HepG2 (cell line): Measurements from ENCODE around the gene C11orf91. TPM values are rescaled to one million over a fixed set of nuclear protein-coding genes. Genes with fewer than 3 reads are reported as not detected.

Experiments
- ATAC-seq: fragments of 200-7000 bp; cut with Tn5 transposase; 3 replicates; pipeline ENCODE4 v1.9.1; 2020; ENCODE audit warnings: mild to moderate bottlenecking, moderate library complexity
- BruUV-seq: library from RNA; stranded (reverse); fragments of 400-500 nt; replicated peaks from 2 replicates; lab custom pipeline; 2021; lab: Mats Ljungman, UMichigan
- CTCF ChIA-PET: fragments of 300-600 bp; formaldehyde crosslinking; extraction: SDS; loops from one replicate; lab custom pipeline; 2021; ENCODE audit warnings: low total read pairs, inconsistent platforms, low intra/inter-chr PET ratio; lab: Yijun Ruan, JAX
- POLR2A ChIA-PET: fragments of 350-600 bp; sonication (Branson Sonifier 250); formaldehyde crosslinking; loops from one replicate; lab custom pipeline; 2020; ENCODE audit warnings: antibody characterized with exemption, inconsistent platforms; lab: Yijun Ruan, JAX
- DNase-seq: peaks from one replicate; pipeline ENCODE4 v3.0.0-alpha.2; 2015; ENCODE audit warnings: low spot score
- FAIRE-seq: peaks from 3 replicates; lab custom pipeline; 2011; peaks lifted over from hg19 to GRCh38; lab: Jason Lieb, UNC
- H2AFZ ChIP-seq: one replicate; pipeline ENCODE4 v1.6.1; 2011; ENCODE audit warnings: low read length, inconsistent platforms
- H3K27ac ChIP-seq: fragments of 300-600 bp; 3 replicates; pipeline ENCODE4 v1.8.0; 2011; ENCODE audit warnings: mixed run types, mild to moderate bottlenecking, mixed read lengths, low read length, inconsistent platforms; ENCODE audit not compliant: insufficient read depth; ENCODE audit errors: extremely low read length
- H3K27me3 ChIP-seq, 2 experiments: fragments of 200-600 bp in 1 of 2; 2 replicates in 1 of 2; 3 replicates in 1 of 2; pipeline versions ENCODE4 v1.6.0 to v1.8.0; 2011; ENCODE audit warnings: low read length in 2 of 2, mild to moderate bottlenecking in 2 of 2, moderate library complexity in 2 of 2, inconsistent platforms in 1 of 2; ENCODE audit not compliant: insufficient read depth in 2 of 2, control insufficient read depth in 1 of 2
- H3K36me3 ChIP-seq, 2 experiments: fragments of 200-600 bp in 1 of 2; replicated peaks in 1 of 2; 2 replicates in 1 of 2; 3 replicates in 1 of 2; pipeline versions ENCODE4 v1.5.1 to v1.8.0; 2011; ENCODE audit warnings: low read length in 2 of 2, inconsistent platforms in 1 of 2; ENCODE audit not compliant: insufficient read depth in 2 of 2, control insufficient read depth in 1 of 2
- H3K4me1 ChIP-seq: 2 replicates; pipeline ENCODE4 v1.5.1; 2012; ENCODE audit warnings: low read length, inconsistent platforms; ENCODE audit not compliant: insufficient read depth
- H3K4me2 ChIP-seq: 2 replicates; pipeline ENCODE4 v1.6.0; 2011; ENCODE audit warnings: low read depth, low read length, inconsistent platforms
- H3K4me3 ChIP-seq, 3 experiments: fragments of 200-600 bp in 1 of 3; sonication (generic), shearing (Covaris generic) in 1 of 3; replicated peaks in 1 of 3; 2 replicates each; pipeline ENCODE4 v1.5.1; 2011 to 2016; ENCODE audit warnings: low read length in 3 of 3, inconsistent platforms in 2 of 3, low read depth in 2 of 3, mild to moderate bottlenecking in 2 of 3, control low read depth in 1 of 3, mixed read lengths in 1 of 3; ENCODE audit not compliant: insufficient read depth in 1 of 3
- H3K79me2 ChIP-seq: one replicate; pipeline ENCODE4 v1.6.1; 2011; ENCODE audit warnings: low read length, inconsistent platforms; ENCODE audit not compliant: insufficient read depth
- H3K9ac ChIP-seq: 2 replicates; pipeline ENCODE4 v1.6.0; 2011; ENCODE audit warnings: mild to moderate bottlenecking, low read depth, low read length, inconsistent platforms; ENCODE audit not compliant: insufficient read depth
- H3K9me3 ChIP-seq: 2 replicates; pipeline ENCODE4 v1.5.1; 2012; ENCODE audit warnings: mild to moderate bottlenecking, low read length
- H4K20me1 ChIP-seq: 2 replicates; pipeline ENCODE4 v1.6.0; 2011; ENCODE audit warnings: inconsistent platforms, mild to moderate bottlenecking, low read length, moderate library complexity; ENCODE audit not compliant: insufficient read depth
- FOXO1 ChIP-seq: sonication (generic); formaldehyde crosslinking; IDR thresholded peaks from 2 replicates; pipeline ENCODE4 v1.4.0; 2020; ENCODE audit warnings: missing genetic modification reagents
- HMG20A ChIP-seq: IDR thresholded peaks from 2 replicates; pipeline ENCODE4 v1.6.1; 2016; ENCODE audit warnings: borderline replicate concordance
- HNRNPK ChIP-seq: fragments of 200-400 bp; formaldehyde crosslinking; IDR thresholded peaks from 2 replicates; pipeline ENCODE4 v1.6.1; 2018; ENCODE audit warnings: low read length, low read depth, moderate library complexity, mild to moderate bottlenecking; ENCODE audit not compliant: poor library complexity, severe bottlenecking
- IKZF4 ChIP-seq: sonication (generic); formaldehyde crosslinking; IDR thresholded peaks from 2 replicates; pipeline ENCODE4 v1.5.1; 2020; ENCODE audit warnings: borderline replicate concordance, mild to moderate bottlenecking, low read depth, missing genetic modification reagents; ENCODE audit errors: not compliant biosample characterization
- MEIS1 ChIP-seq: sonication (generic); formaldehyde crosslinking; IDR thresholded peaks from 2 replicates; pipeline ENCODE4 v1.9.0; 2021; ENCODE audit warnings: mild to moderate bottlenecking, missing genetic modification reagents, moderate library complexity, borderline replicate concordance
- NCOA1 ChIP-seq: sonication (generic); formaldehyde crosslinking; IDR thresholded peaks from 2 replicates; pipeline ENCODE4 v1.9.0; 2021; ENCODE audit warnings: missing genetic modification reagents
- PHF20 ChIP-seq: sonication (generic); formaldehyde crosslinking; IDR thresholded peaks from 2 replicates; pipeline ENCODE4 v1.5.0; 2020; ENCODE audit warnings: mild to moderate bottlenecking, missing genetic modification reagents
- POLR2G ChIP-seq: fragments of 200-400 bp; formaldehyde crosslinking; IDR thresholded peaks from 2 replicates; pipeline ENCODE4 v1.6.1; 2018; ENCODE audit warnings: mild to moderate bottlenecking, low read depth, low read length, moderate library complexity
- PRPF4 ChIP-seq: fragments of 200-400 bp; formaldehyde crosslinking; IDR thresholded peaks from 2 replicates; pipeline ENCODE4 v1.6.1; 2016; ENCODE audit warnings: low read length, low read depth; ENCODE audit not compliant: poor library complexity, severe bottlenecking
- SSRP1 ChIP-seq: IDR thresholded peaks from 2 replicates; pipeline ENCODE4 v1.6.1; 2016; ENCODE audit warnings: control low read depth
- ZNF160 ChIP-seq: sonication (generic); formaldehyde crosslinking; IDR thresholded peaks from 2 replicates; pipeline ENCODE4 v1.8.0; 2022; ENCODE audit warnings: mild to moderate bottlenecking, inconsistent platforms, missing genetic modification reagents
- ZNF615 ChIP-seq: sonication (generic); formaldehyde crosslinking; IDR thresholded peaks from 2 replicates; pipeline ENCODE4 v1.5.0; 2020; ENCODE audit warnings: mild to moderate bottlenecking, missing genetic modification reagents, borderline replicate concordance
- ZNF646 ChIP-seq: sonication (generic); formaldehyde crosslinking; IDR thresholded peaks from 2 replicates; pipeline ENCODE4 v1.9.0; 2021; ENCODE audit warnings: mild to moderate bottlenecking, missing genetic modification reagents
- ZNF670 ChIP-seq: sonication (generic); formaldehyde crosslinking; IDR thresholded peaks from 2 replicates; pipeline ENCODE4 v1.8.0; 2022; ENCODE audit warnings: mild to moderate bottlenecking, missing genetic modification reagents, borderline replicate concordance
- WGBS: methylation state at CpG from one replicate; pipeline ENCODE4 v1.1.6; 2017; ENCODE audit warnings: low lambda C conversion rate; 5-methylcytosine and 5-hydroxymethylcytosine counted together
- in situ Hi-C: cut with HindIII; loops from 2 replicates; pipeline ENCODE4 v1.10.0; 2017; ENCODE audit warnings: low pct_unique_long_range_greater_than_20kb; ENCODE audit not compliant: extremely low pct_ligation_motif_present
- intact Hi-C: fragments of 100-400 bp; cut with micrococcal nuclease; formaldehyde crosslinking; loops from one replicate; pipeline ENCODE4 v1.10.0; 2022; ENCODE audit not compliant: unreplicated experiment
- polyA plus RNA-seq, 8 experiments: library from polyadenylated mRNA; depleted of rRNA in 3 of 8; stranded (reverse) in 7 of 8; unstranded in 1 of 8; fragments of >200 nt; fragmentation: Illumina TruSeq in 4 of 8; extraction: Trizol in 4 of 8; gene quantifications; 2 replicates each; pipeline versions ENCODE4 v1.2.1 to v1.2.3, GENCODE V29; 2011 to 2016; ENCODE audit warnings: low read depth in 4 of 8, missing spikeins in 1 of 8, mixed read lengths in 1 of 8; ENCODE audit not compliant: insufficient read depth in 1 of 8
- total RNA-seq, 5 experiments: library from RNA; depleted of rRNA; stranded (reverse); fragments of >200 nt; fragmentation: Illumina TruSeq; extraction: Trizol; gene quantifications; 2 replicates each; pipeline ENCODE4 v1.2.3, GENCODE V29; 2016; ENCODE audit warnings: low read depth in 1 of 5
- TF ChIP-seq, protein P1 (sequence below): sonication (generic); formaldehyde crosslinking; IDR thresholded peaks from 2 replicates; pipeline ENCODE4 v1.4.0; 2020; ENCODE audit warnings: missing genetic modification reagents

The C11orf91 gene
- total and polyA plus RNA-seq, 2 of the 13 experiments (the other 11 are each of a cell fraction or from before 2014, with no cell fraction given) = 0.35 TPM; not detected in 1

DNA sequence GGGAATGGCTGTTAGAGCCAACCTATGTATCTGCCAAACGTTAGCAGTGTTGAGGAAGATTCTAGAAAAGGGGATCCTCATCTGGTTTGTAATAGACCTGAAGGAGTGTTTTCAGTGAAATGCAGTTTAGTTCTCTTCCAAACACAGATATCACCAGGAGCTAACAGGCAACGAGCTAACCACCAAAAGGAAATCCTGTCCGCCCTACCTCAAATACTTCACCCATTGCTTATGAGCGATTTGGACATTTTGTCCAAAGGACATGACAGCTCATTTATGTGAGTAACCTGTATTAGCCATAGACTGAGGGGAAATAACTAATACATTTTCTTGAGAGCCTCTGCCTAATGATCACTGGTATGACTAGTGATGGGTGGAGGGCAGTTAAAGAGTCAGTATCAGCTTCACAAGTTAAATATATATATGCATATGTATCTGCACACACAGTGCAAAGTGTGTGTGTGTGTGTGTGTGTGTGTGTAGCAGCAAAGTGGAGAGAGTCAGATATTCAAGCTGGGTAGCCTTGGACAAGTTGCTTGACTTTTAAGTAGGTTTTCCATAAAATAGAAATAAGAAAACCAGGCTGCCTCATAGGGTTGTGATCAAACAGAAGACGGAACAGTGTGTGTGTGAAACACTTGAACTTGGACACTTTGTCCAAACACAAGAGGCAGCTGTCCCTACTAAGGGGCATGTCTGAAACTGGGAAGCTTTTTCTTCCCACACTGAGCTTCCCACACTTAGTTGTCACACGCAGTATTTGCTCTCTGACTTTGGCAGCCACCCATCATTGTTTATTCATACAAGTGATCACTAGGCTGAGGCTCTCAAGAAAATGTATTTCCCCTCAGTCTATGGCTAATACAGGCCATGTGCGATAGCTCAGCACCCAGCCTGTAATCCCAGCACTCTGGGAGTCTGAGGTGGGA lies 940 bp upstream of the C11orf91 start:
- peak; percentile 39 for FAIRE-seq
- peak overlapping the region; percentile 55 to 75 (median 58) for H3K4me3 ChIP-seq
- H3K9me3 ChIP-seq = no peaks in the 10 kb centered on the region
- H3K27me3 ChIP-seq = no peaks in the 10 kb centered on the region
- H3K79me2 ChIP-seq = no peaks in the 10 kb centered on the region
- ATAC-seq = no peak
- peaks cover 81% of the 10 kb centered on the region for H3K4me1 ChIP-seq
- CTCF ChIA-PET = no interaction called here
- H3K4me2 ChIP-seq = peak overlapping the region; percentile 96
- 14% methylated on average over 7 of the region's 7 CpGs for WGBS
- H3K9ac ChIP-seq = peak overlapping the region; percentile 70
- in situ Hi-C loops (no loop called here), intact Hi-C loops (no loop called here)
- H4K20me1 ChIP-seq = no peaks in the 10 kb centered on the region; the same call in 1 of the 2 replicates
- H3K36me3 ChIP-seq = no peaks in the 10 kb centered on the region; a peak in 1 of 5 replicates
- no peak for DNase-seq
- peak overlapping the region; percentile 20 for H2AFZ ChIP-seq
- BruUV-seq = TSS peak; percentile 93
- POLR2A ChIA-PET = interaction anchor here (1.5 to 4.4 kb wide), 5 partner anchors 11 to 68 kb away, joined by 4 to 81 read pairs (median 8); partner anchors contain the start of gene CD59
- peak overlapping the region; percentile 75 for H3K27ac ChIP-seq
- TF ChIP-seq MEIS1 (CRISPR knock-in tag) (no peak), POLR2G (no peak), SSRP1 (0 out of 2 replicates have a peak, but pooled peaks have one; percentile 50), HNRNPK (no peak), FOXO1 (CRISPR knock-in tag) (no peak), ZNF615 (CRISPR knock-in tag) (0 out of 2 replicates have a peak, but pooled peaks have one; percentile 14), PRPF4 (no peak), ZNF160 (no peak), ZNF646 (CRISPR knock-in tag) (peak; percentile 40; the same call in 1 of the 2 replicates), HMG20A (CRISPR knock-in tag) (peak; percentile 61; the same call in 1 of the 2 replicates), ZNF670 (no peak), NCOA1 (CRISPR knock-in tag) (no peak), IKZF4 (no peak), PHF20 (CRISPR knock-in tag) (peak; percentile 6; the same call in 1 of the 2 replicates)
- TF ChIP-seq, protein P1, sequence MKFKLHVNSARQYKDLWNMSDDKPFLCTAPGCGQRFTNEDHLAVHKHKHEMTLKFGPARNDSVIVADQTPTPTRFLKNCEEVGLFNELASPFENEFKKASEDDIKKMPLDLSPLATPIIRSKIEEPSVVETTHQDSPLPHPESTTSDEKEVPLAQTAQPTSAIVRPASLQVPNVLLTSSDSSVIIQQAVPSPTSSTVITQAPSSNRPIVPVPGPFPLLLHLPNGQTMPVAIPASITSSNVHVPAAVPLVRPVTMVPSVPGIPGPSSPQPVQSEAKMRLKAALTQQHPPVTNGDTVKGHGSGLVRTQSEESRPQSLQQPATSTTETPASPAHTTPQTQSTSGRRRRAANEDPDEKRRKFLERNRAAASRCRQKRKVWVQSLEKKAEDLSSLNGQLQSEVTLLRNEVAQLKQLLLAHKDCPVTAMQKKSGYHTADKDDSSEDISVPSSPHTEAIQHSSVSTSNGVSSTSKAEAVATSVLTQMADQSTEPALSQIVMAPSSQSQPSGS (CRISPR knock-in tag) = no peak
